GM23338 (cell line): Measurements from ENCODE around the gene FAM120AOS. TPM values are rescaled to one million over a fixed set of nuclear protein-coding genes. Genes with fewer than 3 reads are reported as not detected.

Experiments used
- ATAC-seq: fragments of 200-7000 bp; cut with Tn5 transposase; 3 replicates; pipeline ENCODE4 v1.9.1; 2020
- DNase-seq: peaks from one replicate; pipeline ENCODE4 v3.0.0-alpha.2; 2015; ENCODE audit warnings: low spot score
- H2AFZ ChIP-seq: fragments of 200-600 bp; sonication (generic); 2 replicates; pipeline ENCODE4 v1.8.0; 2016; ENCODE audit warnings: antibody characterized with exemption, mild to moderate bottlenecking, moderate library complexity
- H3F3A ChIP-seq: fragments of 200-600 bp; sonication (generic); replicated peaks from 2 replicates; pipeline ENCODE4 v1.8.0; 2017; ENCODE audit warnings: antibody characterized with exemption, mixed run types, low read depth
- H3K27ac ChIP-seq: fragments of 200-600 bp; sonication (generic); 2 replicates; pipeline ENCODE4 v1.6.1; 2016; ENCODE audit warnings: low read depth
- H3K27me3 ChIP-seq: fragments of 200-600 bp; sonication (generic); 2 replicates; pipeline ENCODE4 v1.8.0; 2016; ENCODE audit warnings: mild to moderate bottlenecking, mixed run types, moderate library complexity; ENCODE audit not compliant: insufficient read depth
- H3K36me3 ChIP-seq: fragments of 200-600 bp; sonication (generic); 2 replicates; pipeline ENCODE4 v1.8.0; 2016; ENCODE audit warnings: mild to moderate bottlenecking; ENCODE audit not compliant: insufficient read depth
- H3K4me1 ChIP-seq: fragments of 200-600 bp; sonication (generic); 2 replicates; pipeline ENCODE4 v1.8.0; 2016; ENCODE audit warnings: mild to moderate bottlenecking, moderate library complexity; ENCODE audit not compliant: insufficient read depth
- H3K4me2 ChIP-seq: fragments of 200-600 bp; sonication (generic); 2 replicates; pipeline ENCODE4 v1.7.1; 2017; ENCODE audit warnings: mixed run types
- H3K4me3 ChIP-seq: fragments of 200-600 bp; sonication (generic); 2 replicates; pipeline ENCODE4 v1.6.1; 2016; ENCODE audit warnings: mixed run types
- H3K79me2 ChIP-seq: fragments of 200-600 bp; sonication (generic); replicated peaks from 2 replicates; pipeline ENCODE4 v1.8.0; 2017; ENCODE audit warnings: mild to moderate bottlenecking; ENCODE audit not compliant: insufficient read depth
- H3K9me2 ChIP-seq: fragments of 200-600 bp; sonication (generic); 2 replicates; pipeline ENCODE4 v1.8.0; 2017; ENCODE audit not compliant: insufficient read depth
- H4K20me1 ChIP-seq: fragments of 200-600 bp; sonication (generic); replicated peaks from 2 replicates; pipeline ENCODE4 v1.8.0; 2017; ENCODE audit warnings: mild to moderate bottlenecking; ENCODE audit not compliant: insufficient read depth
- H3K27ac Mint-ChIP-seq: 2 replicates; pipeline ENCODE4 v1.8.0; 2020; ENCODE audit warnings: inconsistent platforms, mild to moderate bottlenecking, moderate library complexity, mixed read lengths
- H3K27me3 Mint-ChIP-seq: 3 replicates; pipeline ENCODE4 v1.8.0; 2022; ENCODE audit warnings: low read depth, mild to moderate bottlenecking, moderate library complexity, mixed read lengths, inconsistent platforms; ENCODE audit not compliant: insufficient read depth, poor library complexity
- H3K36me3 Mint-ChIP-seq: 3 replicates; pipeline ENCODE4 v1.8.0; 2021; ENCODE audit warnings: low read depth, mild to moderate bottlenecking, inconsistent platforms, moderate library complexity, mixed read lengths
- H3K4me1 Mint-ChIP-seq: 3 replicates; pipeline ENCODE4 v1.8.0; 2020; ENCODE audit warnings: mild to moderate bottlenecking, inconsistent platforms, mixed read lengths
- H3K4me3 Mint-ChIP-seq: 3 replicates; pipeline ENCODE4 v1.8.0; 2021; ENCODE audit warnings: moderate library complexity, mild to moderate bottlenecking, inconsistent platforms, mixed read lengths
- H3K9me3 Mint-ChIP-seq: 3 replicates; pipeline ENCODE4 v1.8.0; 2020; ENCODE audit warnings: moderate library complexity, mild to moderate bottlenecking, inconsistent platforms, mixed read lengths
- CTCF ChIP-seq, 2 experiments: fragments of 200-600 bp in 1 of 2; sonication (generic) in 1 of 2; conservative IDR thresholded peaks; 2 replicates each; pipeline versions ENCODE4 v1.5.1 to v1.6.1; 2016 to 2017; ENCODE audit warnings: antibody characterized with exemption in 2 of 2, low read depth in 2 of 2, mild to moderate bottlenecking in 2 of 2, moderate library complexity in 1 of 2
- POLR2AphosphoS5 ChIP-seq: IDR thresholded peaks from 2 replicates; pipeline ENCODE4 v1.6.1; 2016; ENCODE audit warnings: antibody characterized with exemption, low read depth
- REST ChIP-seq: IDR thresholded peaks from one replicate; pipeline ENCODE4 v1.6.1; 2018; ENCODE audit warnings: antibody characterized with exemption; ENCODE audit not compliant: unreplicated experiment
- ZNF331 ChIP-seq: fragments of 250-450 bp; sonication (Bioruptor Pico); IDR thresholded peaks from 2 replicates; pipeline ENCODE4 v1.5.0; 2020; ENCODE audit warnings: low read depth, mild to moderate bottlenecking, moderate library complexity
- ZNF462 ChIP-seq: fragments of 250-450 bp; sonication (Bioruptor Pico); IDR thresholded peaks from 2 replicates; pipeline ENCODE4 v1.5.0; 2020; ENCODE audit warnings: mild to moderate bottlenecking, moderate library complexity
- polyA plus RNA-seq: library from polyadenylated mRNA; unstranded; fragments of >200 nt; fragmentation: Nextera tagmentation; extraction: Ambion mirVana; gene quantifications from 2 replicates; pipeline ENCODE4 v1.2.1, GENCODE V29; 2016
- total RNA-seq: library from RNA; depleted of rRNA; stranded (reverse); fragments of >200 nt; shearing (Covaris generic); gene quantifications from 2 replicates; pipeline ENCODE4 v1.2.3, GENCODE V29; 2014

Gene FAM120AOS
- total and polyA plus RNA-seq, 2 experiments from 2014 or later, result 31.5 to 40.4 TPM

- TF ChIP-seq ZNF331 (CRISPR knock-in tag) (no peak), CTCF (conservative IDR thresholded peaks at IDR 0.05; ENCODE audit: low read depth in 2 of 2) (no peak), ZNF462 (no peak), REST (no peak), POLR2AphosphoS5 (no peak)
- Histone ChIP-seq H3F3A (no peaks in the 10 kb centered on the region), H3K9me2 (no peaks in the 10 kb centered on the region), H3K36me3 (no peaks in the 10 kb centered on the region), H3K4me1 (peaks cover 66% of the 10 kb centered on the region), H3K79me2 (peaks cover 99% of the 10 kb centered on the region), H3K27me3 (no peaks in the 10 kb centered on the region), H3K4me2 (peak overlapping the region; percentile 39), H3K4me3 (no peak overlapping the region), H2AFZ (no peak overlapping the region), H4K20me1 (peaks cover 18% of the 10 kb centered on the region), H3K27ac (0 out of 2 replicates have a peak overlapping the region, but pooled peaks have one; percentile 33)
- Mint-ChIP-seq H3K27me3 (peaks cover 2% of the 10 kb centered on the region), H3K36me3 (peaks cover 5% of the 10 kb centered on the region; the same call in 1 of the 3 replicates), H3K27ac (peak overlapping the region; percentile 50; the same call in 1 of the 2 replicates), H3K9me3 (no peaks in the 10 kb centered on the region), H3K4me1 (peaks cover 75% of the 10 kb centered on the region), H3K4me3 (no peak overlapping the region)
- ATAC-seq (no peak), DNase-seq (no peak)
Measured at GRCh38 chr9:93460689-93461413, 7.5 kb upstream of the FAM120AOS start.
